ENCODE data around the gene KCNE1.

DNA sequence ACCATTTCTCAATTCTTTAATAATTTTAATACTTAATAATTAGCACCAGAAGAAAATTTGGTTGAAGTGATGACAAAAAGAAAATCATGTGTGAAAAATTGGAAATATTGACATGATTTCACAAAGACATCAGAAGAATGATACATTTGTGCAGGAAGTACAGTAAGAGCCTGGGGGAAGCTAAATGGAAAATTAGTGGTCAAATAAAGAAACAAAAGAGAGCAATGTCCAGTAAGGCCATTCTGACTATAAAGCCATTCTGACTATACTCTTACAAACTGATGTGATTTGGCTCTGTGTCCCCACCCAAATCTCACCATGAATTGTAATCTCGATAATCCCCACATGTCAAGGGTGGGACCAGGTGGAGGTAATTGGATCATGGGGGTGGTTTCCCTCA is 48.6 kb upstream of the KCNE1 start:
- TF ChIP-seq, protein P1, sequence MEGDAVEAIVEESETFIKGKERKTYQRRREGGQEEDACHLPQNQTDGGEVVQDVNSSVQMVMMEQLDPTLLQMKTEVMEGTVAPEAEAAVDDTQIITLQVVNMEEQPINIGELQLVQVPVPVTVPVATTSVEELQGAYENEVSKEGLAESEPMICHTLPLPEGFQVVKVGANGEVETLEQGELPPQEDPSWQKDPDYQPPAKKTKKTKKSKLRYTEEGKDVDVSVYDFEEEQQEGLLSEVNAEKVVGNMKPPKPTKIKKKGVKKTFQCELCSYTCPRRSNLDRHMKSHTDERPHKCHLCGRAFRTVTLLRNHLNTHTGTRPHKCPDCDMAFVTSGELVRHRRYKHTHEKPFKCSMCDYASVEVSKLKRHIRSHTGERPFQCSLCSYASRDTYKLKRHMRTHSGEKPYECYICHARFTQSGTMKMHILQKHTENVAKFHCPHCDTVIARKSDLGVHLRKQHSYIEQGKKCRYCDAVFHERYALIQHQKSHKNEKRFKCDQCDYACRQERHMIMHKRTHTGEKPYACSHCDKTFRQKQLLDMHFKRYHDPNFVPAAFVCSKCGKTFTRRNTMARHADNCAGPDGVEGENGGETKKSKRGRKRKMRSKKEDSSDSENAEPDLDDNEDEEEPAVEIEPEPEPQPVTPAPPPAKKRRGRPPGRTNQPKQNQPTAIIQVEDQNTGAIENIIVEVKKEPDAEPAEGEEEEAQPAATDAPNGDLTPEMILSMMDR (IDR thresholded peaks at IDR 0.05; ENCODE audit: borderline replicate concordance, extremely low read depth, low read length, poor library complexity, severe bottlenecking): no peak
- no peak for TF ChIP-seq EZH2 (IDR thresholded peaks at IDR 0.05; ENCODE audit: borderline replicate concordance, low read depth, low read length, severe bottlenecking)

Measured in DND-41 (cell line).